Mesodermal cell (in vitro differentiated cells): Measurements from ENCODE around the gene TLCD3A.

Experiments used
- H3K27ac ChIP-seq: 2 replicates; pipeline ENCODE4 v1.7.0; 2013; ENCODE audit warnings: mild to moderate bottlenecking, low read depth, low read length, moderate library complexity; ENCODE audit not compliant: severe bottlenecking
- H3K36me3 ChIP-seq: 2 replicates; pipeline ENCODE4 v1.7.1; 2013; ENCODE audit warnings: mild to moderate bottlenecking, low read length, moderate library complexity; ENCODE audit not compliant: control insufficient read depth, insufficient read depth
- H3K4me1 ChIP-seq: one replicate; pipeline ENCODE4 v1.7.1; 2013; ENCODE audit warnings: mild to moderate bottlenecking, low read length; ENCODE audit not compliant: insufficient read depth, control insufficient read depth, poor library complexity, severe bottlenecking
- H3K4me3 ChIP-seq: 2 replicates; pipeline ENCODE4 v1.7.0; 2013; ENCODE audit warnings: low read length, control low read depth, mild to moderate bottlenecking; ENCODE audit not compliant: insufficient read depth, poor library complexity, severe bottlenecking; ENCODE audit errors: extremely low read depth
- H3K9me3 ChIP-seq: 2 replicates; pipeline ENCODE4 v1.7.1; 2013; ENCODE audit warnings: mild to moderate bottlenecking, low read length, moderate library complexity; ENCODE audit not compliant: control insufficient read depth
- WGBS, 2 experiments: methylation state at CpG; one replicate each; pipeline ENCODE4 v1.1.5; 2013; ENCODE audit warnings: missing lambda C conversion rate in 2 of 2; ENCODE audit not compliant: insufficient coverage in 2 of 2; 5-methylcytosine and 5-hydroxymethylcytosine counted together

The TLCD3A gene

DNA sequence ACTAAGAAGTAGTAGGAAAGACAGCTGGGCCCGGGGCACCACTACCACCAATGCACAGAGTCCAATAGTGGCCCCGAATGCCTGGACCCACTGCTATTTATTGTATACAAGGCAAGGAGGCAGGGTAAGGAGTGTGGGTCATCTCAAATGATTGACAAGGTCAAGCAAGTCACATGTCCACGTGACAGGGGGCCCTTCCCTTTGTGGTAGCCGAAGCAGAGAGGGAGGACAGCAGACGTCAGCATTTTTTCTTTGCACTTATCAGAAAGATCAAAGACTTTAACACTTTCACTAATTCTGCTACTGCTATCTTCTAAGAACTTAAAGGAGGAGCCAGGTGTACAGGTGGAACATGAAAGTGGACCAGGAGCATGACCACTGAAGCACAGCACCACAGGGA lies 24.3 kb upstream of the TLCD3A start:
- Histone ChIP-seq H3K9me3 (no peaks in the 10 kb centered on the region), H3K4me3 (no peak overlapping the region)
- WGBS, 2 experiments: 93 to 100% methylated on average over 2 to 3 of the region's 5 CpGs

DNA sequence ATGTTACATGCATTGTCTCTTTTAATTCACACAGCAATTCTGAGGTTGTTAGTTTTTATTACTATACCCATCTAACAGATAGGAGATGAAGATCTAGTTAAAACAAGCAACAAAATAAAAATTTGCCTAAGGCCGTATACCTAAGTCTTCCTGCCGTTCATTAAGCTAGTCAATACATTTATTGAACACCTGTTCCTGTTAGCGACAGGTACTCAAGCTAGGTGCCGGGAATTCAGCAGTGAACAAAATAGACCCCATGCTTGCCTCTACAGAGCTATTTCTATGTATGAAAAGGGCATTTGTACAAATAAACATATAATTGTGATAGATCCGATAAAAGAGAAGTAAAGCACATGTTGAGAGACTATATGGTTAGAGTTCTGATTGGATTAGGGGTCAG lies 14.3 kb upstream of the TLCD3A start:
- Histone ChIP-seq H3K27ac (no peak overlapping the region), H3K4me1 (peaks cover 4% of the 10 kb centered on the region), H3K36me3 (no peaks in the 10 kb centered on the region), H3K4me3 (no peak overlapping the region), H3K9me3 (no peaks in the 10 kb centered on the region)
- WGBS, 2 experiments: 92 to 94% methylated on average over 2 to 4 of the region's 5 CpGs

More for the DNA sequence above, 24.3 kb upstream of the TLCD3A start:
- Histone ChIP-seq H3K4me1 (no peaks in the 10 kb centered on the region), H3K27ac (no peak overlapping the region), H3K36me3 (peaks cover 50% of the 10 kb centered on the region)

DNA sequence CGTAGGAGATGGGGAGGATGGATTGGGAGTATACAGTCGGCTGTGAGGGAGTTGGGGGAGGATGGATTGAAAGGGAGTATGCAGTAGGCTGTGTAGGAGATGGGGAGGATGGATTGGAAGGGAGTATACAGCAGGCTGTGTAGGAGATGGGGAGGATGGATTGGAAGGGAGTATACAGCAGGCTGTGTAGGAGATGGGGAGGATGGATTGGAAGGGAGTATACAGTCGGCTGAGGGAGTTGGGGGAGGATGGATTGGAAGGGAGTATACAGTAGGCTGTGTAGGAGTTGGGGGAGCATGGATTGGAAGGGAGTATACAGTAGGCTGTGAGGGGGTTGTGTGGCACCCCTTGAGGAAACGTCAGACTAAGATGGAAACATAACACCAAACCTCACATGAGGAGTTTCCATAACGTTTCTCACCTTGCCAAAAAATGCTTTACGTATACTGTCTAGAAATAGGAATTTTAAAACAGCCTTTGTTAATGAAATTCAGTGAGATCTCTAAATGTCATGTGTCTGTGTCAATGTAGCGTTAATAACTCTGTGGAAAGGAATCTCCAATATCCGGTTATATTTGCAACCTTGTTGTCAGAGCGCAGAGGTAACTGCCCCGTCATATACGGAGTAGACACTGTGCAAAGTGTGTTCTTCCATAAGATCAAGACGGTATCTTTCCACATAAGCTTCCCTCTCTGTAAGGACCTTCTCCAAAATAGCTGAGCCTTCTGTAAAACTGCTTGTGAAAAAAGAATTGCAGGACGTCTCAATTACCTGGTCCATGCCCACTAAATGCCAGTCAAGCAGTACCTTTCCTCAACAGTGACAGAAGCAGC lies 11.5 kb upstream of the TLCD3A start:
- 82 to 88% methylated on average over 10 of the region's 13 CpGs for WGBS, 2 experiments
- no peaks in the 10 kb centered on the region for H3K36me3 ChIP-seq
- no peaks in the 10 kb centered on the region for H3K9me3 ChIP-seq
- H3K27ac ChIP-seq: no peak overlapping the region
- H3K4me3 ChIP-seq: no peak overlapping the region
- H3K4me1 ChIP-seq: no peaks in the 10 kb centered on the region

DNA sequence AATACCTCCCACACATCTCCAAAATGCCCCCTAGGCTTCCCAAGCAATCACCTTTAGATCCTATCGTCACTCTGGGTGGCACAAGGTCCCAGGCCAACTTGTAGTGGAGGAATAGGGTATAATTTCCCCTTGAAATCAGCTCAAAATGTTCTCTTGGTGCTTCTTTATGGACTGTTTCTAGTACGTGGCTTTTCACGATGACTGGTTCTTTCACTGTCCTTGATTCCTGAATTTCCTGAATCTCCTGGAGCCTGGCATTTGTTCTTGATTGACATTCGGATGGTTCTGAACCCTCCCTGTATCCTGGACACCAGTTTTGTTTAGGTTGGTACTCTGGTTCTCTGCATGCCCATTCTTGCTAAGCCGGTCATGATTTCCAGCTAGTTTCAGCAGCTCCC lies 10.9 kb upstream of the TLCD3A start:
- H3K9me3 ChIP-seq: no peaks in the 10 kb centered on the region

DNA sequence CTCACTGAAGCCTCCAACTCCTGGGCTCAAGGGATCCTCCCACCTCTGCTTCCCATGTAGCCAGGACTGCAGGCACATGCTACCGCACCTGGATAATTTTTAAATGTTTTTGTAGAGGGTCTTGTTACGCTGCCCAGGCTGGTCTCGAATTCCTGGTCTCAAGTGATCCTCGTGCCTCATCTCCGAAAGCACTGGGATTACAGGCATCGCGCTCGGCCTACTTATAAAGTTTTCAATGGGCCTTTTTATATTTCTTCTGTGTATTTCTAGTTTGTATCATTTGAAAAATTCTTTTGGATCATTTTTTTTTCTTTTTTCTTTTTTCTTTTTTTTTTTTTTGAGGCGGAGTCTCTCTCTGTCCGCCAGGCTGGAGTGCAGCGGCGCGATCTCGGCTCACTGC lies 7.3 kb upstream of the TLCD3A start:
- Histone ChIP-seq H3K9me3 (no peaks in the 10 kb centered on the region), H3K36me3 (no peaks in the 10 kb centered on the region), H3K4me1 (no peaks in the 10 kb centered on the region), H3K4me3 (no peak overlapping the region), H3K27ac (no peak overlapping the region)
- 92 to 94% methylated on average over 4 to 10 of the region's 14 CpGs for WGBS, 2 experiments

More for the DNA sequence above, 10.9 kb upstream of the TLCD3A start:
- no peak overlapping the region for H3K4me3 ChIP-seq
- H3K4me1 ChIP-seq: no peaks in the 10 kb centered on the region
- 82 to 83% methylated on average over 3 to 5 of the region's 5 CpGs for WGBS, 2 experiments
- H3K36me3 ChIP-seq: no peaks in the 10 kb centered on the region
- H3K27ac ChIP-seq: no peak overlapping the region

DNA sequence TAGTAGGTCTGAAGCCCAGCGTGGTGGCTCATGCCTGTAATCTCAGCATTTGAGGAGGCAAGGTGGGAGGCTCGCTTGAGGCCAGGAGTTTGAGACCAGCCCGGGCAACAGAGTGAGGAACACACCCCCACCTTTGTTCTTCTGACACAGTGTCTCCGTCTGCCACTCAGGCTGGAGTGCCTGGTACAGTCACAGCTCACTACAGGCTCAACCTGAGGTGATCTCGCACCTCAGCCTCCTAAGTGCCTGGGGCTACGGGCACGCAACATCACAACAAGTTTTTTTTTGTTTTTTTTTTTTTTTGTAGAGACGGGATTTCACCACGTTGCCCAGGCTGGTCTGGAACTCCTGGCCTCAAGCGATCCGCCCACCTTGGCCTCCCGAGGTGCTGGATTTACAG lies 6.7 kb upstream of the TLCD3A start:
- Histone ChIP-seq H3K27ac (no peak overlapping the region), H3K9me3 (no peaks in the 10 kb centered on the region), H3K36me3 (no peaks in the 10 kb centered on the region), H3K4me3 (no peak overlapping the region), H3K4me1 (no peaks in the 10 kb centered on the region)
- WGBS, 2 experiments: 66 to 71% methylated on average over 8 of the region's 12 CpGs

DNA sequence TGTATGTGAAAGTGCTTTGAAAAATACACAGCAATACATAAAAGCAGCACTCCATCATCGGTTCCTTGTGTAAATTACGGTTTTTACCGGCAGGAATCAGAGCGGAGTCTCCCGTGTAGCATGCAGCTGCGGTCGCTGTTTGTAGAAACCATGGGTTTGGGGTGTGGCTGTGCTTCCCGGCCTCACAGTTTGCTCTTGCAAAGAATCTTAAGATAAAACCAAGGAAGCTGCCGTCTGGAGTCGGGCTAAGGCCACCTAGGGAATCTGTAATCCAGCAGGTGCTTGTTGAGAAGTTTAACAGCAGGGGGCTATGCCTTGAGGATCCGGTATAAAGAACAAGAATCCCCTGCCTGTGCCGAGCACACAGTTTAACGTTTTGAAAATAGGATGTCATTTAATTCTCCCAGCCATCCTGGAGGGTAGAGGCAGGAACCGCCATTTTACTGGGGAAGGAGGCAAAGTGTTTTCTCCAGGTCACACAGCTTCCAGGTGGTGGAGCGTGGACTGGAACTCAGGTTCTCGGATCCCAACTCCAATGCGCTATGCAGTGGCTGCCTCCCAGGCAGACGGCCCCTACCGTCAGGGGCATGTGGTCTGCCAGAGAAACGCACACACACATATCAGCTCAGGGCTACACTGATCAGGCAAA lies 6.0 kb upstream of the TLCD3A start:
- H3K4me1 ChIP-seq: no peaks in the 10 kb centered on the region
- H3K27ac ChIP-seq: no peak overlapping the region
- 47 to 57% methylated on average over 11 to 18 of the region's 20 CpGs for WGBS, 2 experiments
- H3K9me3 ChIP-seq: no peaks in the 10 kb centered on the region
- no peaks in the 10 kb centered on the region for H3K36me3 ChIP-seq
- H3K4me3 ChIP-seq: no peak overlapping the region

DNA sequence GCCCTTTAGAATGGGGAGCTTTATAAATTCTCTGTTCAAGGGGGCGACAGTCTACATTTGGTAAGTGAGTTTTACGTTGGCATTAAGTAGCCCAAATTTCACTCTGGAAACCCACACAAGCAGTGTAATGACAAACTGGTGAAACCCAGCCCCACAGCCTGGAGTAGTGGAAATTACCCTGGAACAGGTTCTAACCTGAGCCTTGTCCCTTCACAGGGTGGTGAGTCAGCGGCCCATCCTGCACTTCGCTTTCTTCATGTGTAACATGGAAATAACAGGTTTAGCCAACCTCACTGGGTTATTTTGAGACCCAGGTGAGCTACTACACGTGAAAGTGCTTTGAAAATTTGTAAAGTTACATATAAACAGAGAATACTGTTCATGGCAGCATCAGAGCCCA lies 3.5 kb upstream of the TLCD3A start:
- Histone ChIP-seq H3K9me3 (no peaks in the 10 kb centered on the region), H3K4me3 (no peak overlapping the region), H3K36me3 (peaks cover 3% of the 10 kb centered on the region), H3K27ac (no peak overlapping the region), H3K4me1 (peaks cover 7% of the 10 kb centered on the region)
- WGBS, 2 experiments: 93 to 95% methylated on average over 3 of the region's 5 CpGs

DNA sequence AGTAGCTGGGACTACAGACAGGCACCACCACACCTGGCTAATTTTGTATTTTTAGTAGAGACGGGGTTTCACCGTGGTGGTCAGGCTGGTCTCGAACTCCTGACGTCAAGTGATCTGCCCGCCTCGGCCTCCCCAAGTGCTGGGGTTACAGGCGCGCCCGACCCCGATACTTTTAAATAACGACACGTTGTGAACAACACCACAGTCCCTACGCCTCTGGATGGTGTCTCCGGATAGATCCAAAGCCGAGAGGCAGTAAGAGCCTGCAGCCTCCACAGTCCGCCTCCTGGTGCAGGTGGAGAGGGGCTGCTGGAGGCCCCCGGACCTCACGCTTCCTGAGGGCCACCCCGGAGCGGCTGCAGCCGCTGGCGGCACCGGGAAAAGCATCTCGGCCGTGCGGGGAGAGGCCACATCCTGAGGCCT lies 741 bp upstream of the TLCD3A start:
- H3K4me3 ChIP-seq: peak overlapping the region; percentile 75
- H3K4me1 ChIP-seq: peaks cover 7% of the 10 kb centered on the region
- H3K27ac ChIP-seq: no peak overlapping the region
- peaks cover 26% of the 10 kb centered on the region for H3K36me3 ChIP-seq
- 31 to 35% methylated on average over 14 to 22 of the region's 26 CpGs for WGBS, 2 experiments
- H3K9me3 ChIP-seq: no peaks in the 10 kb centered on the region

DNA sequence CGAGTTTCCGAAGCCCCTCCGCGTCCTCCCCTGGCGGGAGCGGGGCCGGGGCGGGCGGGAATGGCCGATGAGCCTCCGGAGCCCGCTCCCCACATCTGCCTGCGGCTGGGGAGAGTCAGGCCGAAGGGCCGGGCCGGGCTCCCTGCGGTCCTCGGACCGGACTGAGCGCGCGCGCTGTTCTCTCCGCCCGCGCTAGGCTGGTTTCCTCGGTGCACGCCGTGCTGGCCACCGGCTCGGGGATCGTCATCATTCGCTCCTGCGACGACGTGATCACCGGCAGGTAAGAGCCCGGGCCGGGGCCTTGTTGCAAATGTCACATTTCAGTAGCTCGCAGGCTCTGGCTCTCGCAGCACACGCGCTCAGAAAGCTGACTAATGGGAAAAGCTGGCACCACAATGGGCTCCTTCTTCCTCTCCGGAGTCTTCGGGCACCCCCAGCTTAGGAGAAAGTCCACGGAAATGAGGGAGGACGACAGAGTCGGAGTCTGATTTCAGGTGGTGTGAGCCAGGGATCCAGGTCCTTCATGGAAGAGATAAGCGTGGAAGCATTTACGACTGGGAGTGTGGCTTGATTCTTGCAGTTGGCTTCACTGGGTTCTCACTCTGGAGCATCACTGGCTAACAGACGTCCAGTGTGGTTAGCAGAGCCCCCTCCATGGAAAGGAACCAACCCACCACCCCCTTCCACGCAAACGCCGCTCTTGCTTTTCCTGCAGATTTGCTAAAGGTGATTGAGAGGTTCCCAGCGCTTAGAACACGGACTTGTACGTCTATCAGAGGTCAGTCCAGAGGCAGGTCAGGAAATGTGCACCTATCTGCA lies 715 bp downstream of the TLCD3A start:
- 11 to 16% methylated on average over 19 to 48 of the region's 57 CpGs for WGBS, 2 experiments
- Histone ChIP-seq H3K4me3 (peak overlapping the region; percentile 75), H3K9me3 (no peaks in the 10 kb centered on the region), H3K4me1 (peaks cover 7% of the 10 kb centered on the region), H3K27ac (no peak overlapping the region), H3K36me3 (peaks cover 29% of the 10 kb centered on the region)
